ENCODE results near the gene ABCB9. TPM values are rescaled to one million over a fixed set of nuclear protein-coding genes. Genes with fewer than 3 reads are reported as not detected.

ABCB9 gene
- total and polyA plus RNA-seq, 2 experiments from 2014 or later = 1.2 to 7.0 TPM

DNA sequence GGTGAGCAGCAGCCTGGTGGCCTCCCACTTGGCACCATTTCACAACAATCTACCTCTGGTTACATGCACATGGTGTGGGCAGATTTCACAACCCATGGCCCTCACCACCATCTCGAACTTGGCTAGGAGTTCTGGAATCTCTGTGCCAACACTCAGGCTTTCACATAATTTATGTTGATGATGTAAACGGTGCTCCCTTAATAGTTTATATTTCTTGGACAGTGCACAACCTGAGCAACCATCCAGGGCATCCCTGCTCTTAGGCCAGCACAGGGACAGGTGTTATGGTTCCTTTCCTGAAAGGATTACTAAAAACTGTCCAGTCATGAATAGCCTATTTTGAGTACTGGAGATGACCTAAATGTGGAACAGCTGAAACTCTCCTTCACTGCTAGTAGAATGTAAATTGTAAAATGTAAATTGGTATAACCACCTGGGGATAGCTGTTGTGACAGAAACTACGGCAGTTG, 28.6 kb downstream of the ABCB9 start (continued):
- TF ChIP-seq, protein P1, sequence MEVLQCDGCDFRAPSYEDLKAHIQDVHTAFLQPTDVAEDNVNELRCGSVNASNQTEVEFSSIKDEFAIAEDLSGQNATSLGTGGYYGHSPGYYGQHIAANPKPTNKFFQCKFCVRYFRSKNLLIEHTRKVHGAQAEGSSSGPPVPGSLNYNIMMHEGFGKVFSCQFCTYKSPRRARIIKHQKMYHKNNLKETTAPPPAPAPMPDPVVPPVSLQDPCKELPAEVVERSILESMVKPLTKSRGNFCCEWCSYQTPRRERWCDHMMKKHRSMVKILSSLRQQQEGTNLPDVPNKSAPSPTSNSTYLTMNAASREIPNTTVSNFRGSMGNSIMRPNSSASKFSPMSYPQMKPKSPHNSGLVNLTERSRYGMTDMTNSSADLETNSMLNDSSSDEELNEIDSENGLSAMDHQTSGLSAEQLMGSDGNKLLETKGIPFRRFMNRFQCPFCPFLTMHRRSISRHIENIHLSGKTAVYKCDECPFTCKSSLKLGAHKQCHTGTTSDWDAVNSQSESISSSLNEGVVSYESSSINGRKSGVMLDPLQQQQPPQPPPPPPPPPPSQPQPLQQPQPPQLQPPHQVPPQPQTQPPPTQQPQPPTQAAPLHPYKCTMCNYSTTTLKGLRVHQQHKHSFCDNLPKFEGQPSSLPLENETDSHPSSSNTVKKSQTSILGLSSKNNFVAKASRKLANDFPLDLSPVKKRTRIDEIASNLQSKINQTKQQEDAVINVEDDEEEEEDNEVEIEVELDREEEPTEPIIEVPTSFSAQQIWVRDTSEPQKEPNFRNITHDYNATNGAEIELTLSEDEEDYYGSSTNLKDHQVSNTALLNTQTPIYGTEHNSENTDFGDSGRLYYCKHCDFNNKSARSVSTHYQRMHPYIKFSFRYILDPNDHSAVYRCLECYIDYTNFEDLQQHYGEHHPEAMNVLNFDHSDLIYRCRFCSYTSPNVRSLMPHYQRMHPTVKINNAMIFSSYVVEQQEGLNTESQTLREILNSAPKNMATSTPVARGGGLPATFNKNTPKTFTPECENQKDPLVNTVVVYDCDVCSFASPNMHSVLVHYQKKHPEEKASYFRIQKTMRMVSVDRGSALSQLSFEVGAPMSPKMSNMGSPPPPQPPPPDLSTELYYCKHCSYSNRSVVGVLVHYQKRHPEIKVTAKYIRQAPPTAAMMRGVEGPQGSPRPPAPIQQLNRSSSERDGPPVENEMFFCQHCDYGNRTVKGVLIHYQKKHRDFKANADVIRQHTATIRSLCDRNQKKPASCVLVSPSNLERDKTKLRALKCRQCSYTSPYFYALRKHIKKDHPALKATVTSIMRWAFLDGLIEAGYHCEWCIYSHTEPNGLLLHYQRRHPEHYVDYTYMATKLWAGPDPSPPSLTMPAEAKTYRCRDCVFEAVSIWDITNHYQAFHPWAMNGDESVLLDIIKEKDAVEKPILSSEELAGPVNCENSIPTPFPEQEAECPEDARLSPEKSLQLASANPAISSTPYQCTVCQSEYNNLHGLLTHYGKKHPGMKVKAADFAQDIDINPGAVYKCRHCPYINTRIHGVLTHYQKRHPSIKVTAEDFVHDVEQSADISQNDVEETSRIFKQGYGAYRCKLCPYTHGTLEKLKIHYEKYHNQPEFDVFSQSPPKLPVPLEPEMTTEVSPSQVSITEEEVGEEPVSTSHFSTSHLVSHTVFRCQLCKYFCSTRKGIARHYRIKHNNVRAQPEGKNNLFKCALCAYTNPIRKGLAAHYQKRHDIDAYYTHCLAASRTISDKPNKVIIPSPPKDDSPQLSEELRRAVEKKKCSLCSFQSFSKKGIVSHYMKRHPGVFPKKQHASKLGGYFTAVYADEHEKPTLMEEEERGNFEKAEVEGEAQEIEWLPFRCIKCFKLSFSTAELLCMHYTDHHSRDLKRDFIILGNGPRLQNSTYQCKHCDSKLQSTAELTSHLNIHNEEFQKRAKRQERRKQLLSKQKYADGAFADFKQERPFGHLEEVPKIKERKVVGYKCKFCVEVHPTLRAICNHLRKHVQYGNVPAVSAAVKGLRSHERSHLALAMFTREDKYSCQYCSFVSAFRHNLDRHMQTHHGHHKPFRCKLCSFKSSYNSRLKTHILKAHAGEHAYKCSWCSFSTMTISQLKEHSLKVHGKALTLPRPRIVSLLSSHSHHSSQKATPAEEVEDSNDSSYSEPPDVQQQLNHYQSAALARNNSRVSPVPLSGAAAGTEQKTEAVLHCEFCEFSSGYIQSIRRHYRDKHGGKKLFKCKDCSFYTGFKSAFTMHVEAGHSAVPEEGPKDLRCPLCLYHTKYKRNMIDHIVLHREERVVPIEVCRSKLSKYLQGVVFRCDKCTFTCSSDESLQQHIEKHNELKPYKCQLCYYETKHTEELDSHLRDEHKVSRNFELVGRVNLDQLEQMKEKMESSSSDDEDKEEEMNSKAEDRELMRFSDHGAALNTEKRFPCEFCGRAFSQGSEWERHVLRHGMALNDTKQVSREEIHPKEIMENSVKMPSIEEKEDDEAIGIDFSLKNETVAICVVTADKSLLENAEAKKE (CRISPR knock-in tag; IDR thresholded peaks at IDR 0.05) = no peak
- no peak for TF ChIP-seq POLR2AphosphoS5 (IDR thresholded peaks at IDR 0.05; ENCODE audit: low read depth)
- TF ChIP-seq ZNF331 (CRISPR knock-in tag; IDR thresholded peaks at IDR 0.05; ENCODE audit: low read depth) = no peak
- no peak for TF ChIP-seq STAT1 (IDR thresholded peaks at IDR 0.05; ENCODE audit: unreplicated experiment)
- no peak for TF ChIP-seq EZH2 (IDR thresholded peaks at IDR 0.05; ENCODE audit: low read depth, unreplicated experiment)
- TF ChIP-seq, protein P2, sequence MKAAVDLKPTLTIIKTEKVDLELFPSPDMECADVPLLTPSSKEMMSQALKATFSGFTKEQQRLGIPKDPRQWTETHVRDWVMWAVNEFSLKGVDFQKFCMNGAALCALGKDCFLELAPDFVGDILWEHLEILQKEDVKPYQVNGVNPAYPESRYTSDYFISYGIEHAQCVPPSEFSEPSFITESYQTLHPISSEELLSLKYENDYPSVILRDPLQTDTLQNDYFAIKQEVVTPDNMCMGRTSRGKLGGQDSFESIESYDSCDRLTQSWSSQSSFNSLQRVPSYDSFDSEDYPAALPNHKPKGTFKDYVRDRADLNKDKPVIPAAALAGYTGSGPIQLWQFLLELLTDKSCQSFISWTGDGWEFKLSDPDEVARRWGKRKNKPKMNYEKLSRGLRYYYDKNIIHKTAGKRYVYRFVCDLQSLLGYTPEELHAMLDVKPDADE (IDR thresholded peaks at IDR 0.05) = no peak
- no peak for TF ChIP-seq NANOG (IDR thresholded peaks at IDR 0.05; ENCODE audit: borderline replicate concordance)

DNA sequence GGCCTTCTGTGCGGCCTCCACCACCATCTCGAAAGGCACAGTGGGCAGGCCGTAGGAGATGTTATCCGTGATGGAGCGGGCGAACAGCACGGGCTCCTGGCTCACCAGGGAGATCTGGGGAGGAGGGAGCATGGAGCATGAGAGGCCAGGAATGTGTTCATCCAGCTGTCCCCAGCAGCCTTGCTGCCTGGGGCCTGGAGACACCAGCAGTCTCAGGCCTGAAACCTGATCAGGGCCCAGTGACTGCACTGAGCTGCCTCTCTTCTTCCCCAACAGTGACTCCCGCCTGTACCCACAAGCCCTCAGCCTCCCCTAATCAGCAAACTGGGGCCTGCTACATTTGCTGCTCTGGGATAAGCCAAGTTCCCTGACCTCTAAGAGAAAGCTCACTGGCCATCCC, 30.9 kb downstream of the ABCB9 start:
- DNase-seq (ENCODE audit: low spot score) (no peak), ATAC-seq (peak; percentile 76)
- H3K27me3 Mint-ChIP-seq (ENCODE audit: insufficient read depth, low read depth, poor library complexity) = peaks cover 5% of the 10 kb centered on the region
- H3K27ac Mint-ChIP-seq = no peak overlapping the region
- Histone ChIP-seq H3K27ac (ENCODE audit: low read depth) (no peak overlapping the region), H3K36me3 (ENCODE audit: insufficient read depth) (no peaks in the 10 kb centered on the region), H3K4me2 (no peak overlapping the region), H3K4me1 (ENCODE audit: insufficient read depth) (no peaks in the 10 kb centered on the region), H2AFZ (no peak overlapping the region), H3K27me3 (ENCODE audit: insufficient read depth) (no peaks in the 10 kb centered on the region), H3F3A (replicated peaks; ENCODE audit: low read depth) (no peaks in the 10 kb centered on the region), H3K79me2 (replicated peaks; ENCODE audit: insufficient read depth) (no peaks in the 10 kb centered on the region), H4K20me1 (replicated peaks; ENCODE audit: insufficient read depth) (no peaks in the 10 kb centered on the region), H3K4me3 (no peak overlapping the region), H3K9me2 (ENCODE audit: insufficient read depth) (no peaks in the 10 kb centered on the region)
- no peaks in the 10 kb centered on the region for H3K36me3 Mint-ChIP-seq (ENCODE audit: low read depth)
- no peak overlapping the region for H3K4me3 Mint-ChIP-seq
- H3K9me3 Mint-ChIP-seq = no peaks in the 10 kb centered on the region
- no peaks in the 10 kb centered on the region for H3K4me1 Mint-ChIP-seq
- TF ChIP-seq, protein P3, sequence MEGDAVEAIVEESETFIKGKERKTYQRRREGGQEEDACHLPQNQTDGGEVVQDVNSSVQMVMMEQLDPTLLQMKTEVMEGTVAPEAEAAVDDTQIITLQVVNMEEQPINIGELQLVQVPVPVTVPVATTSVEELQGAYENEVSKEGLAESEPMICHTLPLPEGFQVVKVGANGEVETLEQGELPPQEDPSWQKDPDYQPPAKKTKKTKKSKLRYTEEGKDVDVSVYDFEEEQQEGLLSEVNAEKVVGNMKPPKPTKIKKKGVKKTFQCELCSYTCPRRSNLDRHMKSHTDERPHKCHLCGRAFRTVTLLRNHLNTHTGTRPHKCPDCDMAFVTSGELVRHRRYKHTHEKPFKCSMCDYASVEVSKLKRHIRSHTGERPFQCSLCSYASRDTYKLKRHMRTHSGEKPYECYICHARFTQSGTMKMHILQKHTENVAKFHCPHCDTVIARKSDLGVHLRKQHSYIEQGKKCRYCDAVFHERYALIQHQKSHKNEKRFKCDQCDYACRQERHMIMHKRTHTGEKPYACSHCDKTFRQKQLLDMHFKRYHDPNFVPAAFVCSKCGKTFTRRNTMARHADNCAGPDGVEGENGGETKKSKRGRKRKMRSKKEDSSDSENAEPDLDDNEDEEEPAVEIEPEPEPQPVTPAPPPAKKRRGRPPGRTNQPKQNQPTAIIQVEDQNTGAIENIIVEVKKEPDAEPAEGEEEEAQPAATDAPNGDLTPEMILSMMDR (conservative IDR thresholded peaks at IDR 0.05; ENCODE audit: low read depth in 2 of 2) = no peak
- no peak for TF ChIP-seq POLR2AphosphoS5 (IDR thresholded peaks at IDR 0.05; ENCODE audit: low read depth)
- TF ChIP-seq, protein P4, sequence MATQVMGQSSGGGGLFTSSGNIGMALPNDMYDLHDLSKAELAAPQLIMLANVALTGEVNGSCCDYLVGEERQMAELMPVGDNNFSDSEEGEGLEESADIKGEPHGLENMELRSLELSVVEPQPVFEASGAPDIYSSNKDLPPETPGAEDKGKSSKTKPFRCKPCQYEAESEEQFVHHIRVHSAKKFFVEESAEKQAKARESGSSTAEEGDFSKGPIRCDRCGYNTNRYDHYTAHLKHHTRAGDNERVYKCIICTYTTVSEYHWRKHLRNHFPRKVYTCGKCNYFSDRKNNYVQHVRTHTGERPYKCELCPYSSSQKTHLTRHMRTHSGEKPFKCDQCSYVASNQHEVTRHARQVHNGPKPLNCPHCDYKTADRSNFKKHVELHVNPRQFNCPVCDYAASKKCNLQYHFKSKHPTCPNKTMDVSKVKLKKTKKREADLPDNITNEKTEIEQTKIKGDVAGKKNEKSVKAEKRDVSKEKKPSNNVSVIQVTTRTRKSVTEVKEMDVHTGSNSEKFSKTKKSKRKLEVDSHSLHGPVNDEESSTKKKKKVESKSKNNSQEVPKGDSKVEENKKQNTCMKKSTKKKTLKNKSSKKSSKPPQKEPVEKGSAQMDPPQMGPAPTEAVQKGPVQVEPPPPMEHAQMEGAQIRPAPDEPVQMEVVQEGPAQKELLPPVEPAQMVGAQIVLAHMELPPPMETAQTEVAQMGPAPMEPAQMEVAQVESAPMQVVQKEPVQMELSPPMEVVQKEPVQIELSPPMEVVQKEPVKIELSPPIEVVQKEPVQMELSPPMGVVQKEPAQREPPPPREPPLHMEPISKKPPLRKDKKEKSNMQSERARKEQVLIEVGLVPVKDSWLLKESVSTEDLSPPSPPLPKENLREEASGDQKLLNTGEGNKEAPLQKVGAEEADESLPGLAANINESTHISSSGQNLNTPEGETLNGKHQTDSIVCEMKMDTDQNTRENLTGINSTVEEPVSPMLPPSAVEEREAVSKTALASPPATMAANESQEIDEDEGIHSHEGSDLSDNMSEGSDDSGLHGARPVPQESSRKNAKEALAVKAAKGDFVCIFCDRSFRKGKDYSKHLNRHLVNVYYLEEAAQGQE (IDR thresholded peaks at IDR 0.05; ENCODE audit: unreplicated experiment) = no peak
- no peak for TF ChIP-seq EZH2phosphoT487 (IDR thresholded peaks at IDR 0.05; ENCODE audit: unreplicated experiment)
